Activated CD8-positive, alpha-beta memory T cell treated with anti-CD3 and anti-CD28 coated beads for 48 hours (primary cell): ENCODE measurements around the gene UBC.

Source experiments
- DNase-seq, 3 experiments: peaks; one replicate each; pipeline ENCODE4 v3.0.0-alpha.2; 2020; ENCODE audit warnings: low read depth in 2 of 3, low spot score in 2 of 3

Gene UBC

DNA sequence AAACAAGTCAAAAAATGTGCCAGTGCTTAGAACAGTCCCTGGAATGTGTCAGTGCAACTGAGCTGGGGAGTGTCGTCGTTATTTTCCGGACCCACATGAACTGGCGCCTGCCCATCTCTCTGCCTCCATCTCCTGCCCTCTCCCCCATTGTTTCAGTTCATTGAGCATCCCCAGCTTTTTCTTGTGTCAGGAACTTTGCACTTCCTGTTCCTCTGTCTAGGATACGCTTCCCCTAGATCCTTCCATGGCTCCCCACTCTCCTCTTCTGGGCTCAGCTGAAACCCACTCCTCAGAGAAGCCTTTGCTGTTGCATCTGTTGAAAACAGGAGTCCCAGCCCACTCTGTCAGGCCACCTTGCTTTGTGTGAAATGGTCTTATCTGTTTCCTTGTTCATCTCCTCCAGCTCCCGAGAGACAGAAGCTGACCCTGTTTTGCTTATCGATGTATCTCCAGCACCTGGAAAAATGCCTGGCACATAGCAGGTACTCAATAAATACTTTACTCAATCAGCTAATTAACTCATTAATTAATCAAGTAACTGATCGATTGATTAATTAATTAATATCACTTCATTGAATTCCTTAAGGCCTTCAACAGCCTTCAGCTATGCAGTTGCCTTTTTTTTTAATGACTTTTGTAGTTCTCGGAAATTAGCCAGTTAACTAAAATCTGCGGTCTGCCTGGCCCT, 48.1 kb downstream of the UBC start:
- no peak for DNase-seq

DNA sequence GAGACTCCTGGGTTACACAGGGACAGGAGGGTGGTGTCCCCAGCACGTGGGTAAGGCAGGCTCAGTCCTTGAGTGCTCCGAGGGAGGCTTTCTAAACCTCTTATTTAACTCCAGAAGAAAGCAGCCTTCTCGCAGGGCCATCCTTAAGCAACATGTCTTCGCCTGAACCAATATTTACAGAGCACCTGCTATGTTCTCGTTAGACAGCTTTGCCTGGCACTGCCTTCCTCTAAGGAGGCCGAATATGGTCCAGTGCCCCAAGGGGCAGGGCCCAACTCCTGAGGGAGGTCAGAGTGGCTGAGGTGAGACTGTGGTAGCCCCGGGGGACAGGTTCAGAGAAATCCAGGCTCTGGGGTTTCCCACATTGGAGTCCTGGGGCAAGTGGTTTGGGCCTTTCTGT, 48.7 kb downstream of the UBC start:
- no peak for DNase-seq

DNA sequence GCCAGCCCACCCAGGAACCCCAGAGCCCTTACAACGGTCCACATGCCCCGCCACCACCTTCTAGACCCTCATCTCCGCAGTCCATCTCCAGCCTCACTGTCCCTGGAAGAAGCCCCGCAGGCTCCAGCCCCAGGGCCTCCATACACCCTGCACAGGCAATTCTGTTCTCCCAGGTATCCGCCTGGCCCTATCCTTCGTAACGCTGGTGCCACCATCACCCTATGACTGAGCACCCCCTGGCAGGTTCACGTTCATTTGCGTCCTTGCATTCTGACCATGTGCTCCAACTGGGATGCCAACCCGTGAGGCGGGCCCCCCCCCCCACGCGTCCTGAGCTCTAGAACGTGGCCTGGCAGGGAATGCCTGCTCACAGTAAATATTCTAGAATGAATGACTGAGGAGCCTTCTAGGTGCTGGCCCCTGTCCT, 50.1 kb downstream of the UBC start:
- DNase-seq = no peak

DNA sequence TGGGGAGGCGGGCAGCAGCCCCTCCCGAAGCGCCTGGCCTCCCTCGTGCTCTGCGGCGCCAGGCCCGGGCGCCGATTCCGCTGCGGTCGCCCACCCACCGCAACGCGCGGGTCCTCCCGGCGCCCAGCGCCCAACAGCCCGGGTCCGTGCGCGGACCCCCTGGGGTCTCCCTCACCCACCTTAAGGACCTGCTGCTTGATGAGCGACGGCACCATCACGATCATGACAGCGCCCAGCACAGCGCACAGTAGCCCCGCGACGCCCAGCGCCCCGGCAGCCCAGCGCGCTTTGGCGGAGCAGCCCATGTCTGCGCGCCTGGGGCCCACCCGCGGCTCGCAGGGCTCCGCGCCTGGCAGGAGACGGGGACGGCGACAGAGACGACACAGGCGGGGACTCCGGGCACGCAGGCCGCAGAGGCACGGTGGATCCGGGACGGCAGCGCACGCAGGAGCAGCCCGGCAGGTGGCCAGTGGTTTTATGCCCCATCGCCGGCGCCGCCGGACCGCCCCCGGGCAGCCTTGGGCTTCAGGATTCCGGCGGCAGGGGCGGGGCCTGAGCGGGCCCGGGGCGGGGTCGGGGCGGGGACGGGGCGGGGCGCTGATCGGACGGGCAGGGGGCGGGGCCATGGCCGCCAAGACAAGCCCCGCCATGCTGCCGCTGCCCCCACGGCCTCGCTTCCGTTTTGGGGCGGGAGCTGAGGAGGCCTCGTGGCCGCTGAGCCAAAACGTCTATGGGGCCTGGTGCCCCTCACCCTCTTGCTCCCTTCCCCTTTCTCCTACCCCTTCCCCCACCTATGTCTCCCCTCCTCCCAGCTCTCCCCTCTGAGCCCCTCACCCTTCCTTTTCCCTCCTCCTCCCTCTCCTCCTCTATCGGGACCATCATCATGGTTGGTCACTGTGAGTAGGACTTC, 50.8 kb downstream of the UBC start, which contains the start of gene SCARB1:
TSS of gene SCARB1 (minus strand) at position 449 of the 910 bp plus-strand sequence. CDS start at position 305, 144 bp downstream.
- peak; percentile 66 to 75 (median 68) for DNase-seq

DNA sequence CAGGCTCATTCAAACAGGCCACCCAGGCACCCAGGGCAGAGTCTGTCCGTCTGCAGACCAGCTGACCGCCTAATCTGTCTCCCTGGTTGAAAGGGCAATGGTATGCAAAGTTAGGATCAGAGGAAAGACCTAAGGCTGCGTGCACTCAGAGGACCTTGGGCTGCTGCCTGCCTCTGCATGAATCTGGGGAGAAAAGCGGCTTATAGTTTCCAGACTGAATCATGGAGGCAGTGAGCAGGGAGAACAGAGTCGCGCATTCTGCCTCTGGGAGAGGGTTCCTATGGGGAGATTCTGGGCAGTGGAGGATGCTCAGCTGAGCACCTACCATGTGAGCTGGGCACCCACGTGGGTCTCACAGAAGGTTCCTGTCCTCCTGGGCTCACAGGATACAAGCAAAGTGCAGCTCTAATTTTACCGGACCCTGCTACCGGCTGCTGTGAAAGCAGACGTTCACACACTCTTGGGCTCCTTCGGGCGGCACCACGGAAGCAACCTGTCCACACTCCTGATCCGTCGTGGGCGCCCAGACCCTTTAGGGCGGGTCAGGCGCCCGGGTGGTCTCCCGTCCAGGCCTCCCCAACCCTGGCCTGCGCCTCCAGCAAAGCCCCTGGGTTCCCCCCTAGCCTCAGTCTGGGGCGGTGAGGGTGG, 51.6 kb downstream of the UBC start:
- DNase-seq = peak in 1 of 3 experiments; percentile 9

DNA sequence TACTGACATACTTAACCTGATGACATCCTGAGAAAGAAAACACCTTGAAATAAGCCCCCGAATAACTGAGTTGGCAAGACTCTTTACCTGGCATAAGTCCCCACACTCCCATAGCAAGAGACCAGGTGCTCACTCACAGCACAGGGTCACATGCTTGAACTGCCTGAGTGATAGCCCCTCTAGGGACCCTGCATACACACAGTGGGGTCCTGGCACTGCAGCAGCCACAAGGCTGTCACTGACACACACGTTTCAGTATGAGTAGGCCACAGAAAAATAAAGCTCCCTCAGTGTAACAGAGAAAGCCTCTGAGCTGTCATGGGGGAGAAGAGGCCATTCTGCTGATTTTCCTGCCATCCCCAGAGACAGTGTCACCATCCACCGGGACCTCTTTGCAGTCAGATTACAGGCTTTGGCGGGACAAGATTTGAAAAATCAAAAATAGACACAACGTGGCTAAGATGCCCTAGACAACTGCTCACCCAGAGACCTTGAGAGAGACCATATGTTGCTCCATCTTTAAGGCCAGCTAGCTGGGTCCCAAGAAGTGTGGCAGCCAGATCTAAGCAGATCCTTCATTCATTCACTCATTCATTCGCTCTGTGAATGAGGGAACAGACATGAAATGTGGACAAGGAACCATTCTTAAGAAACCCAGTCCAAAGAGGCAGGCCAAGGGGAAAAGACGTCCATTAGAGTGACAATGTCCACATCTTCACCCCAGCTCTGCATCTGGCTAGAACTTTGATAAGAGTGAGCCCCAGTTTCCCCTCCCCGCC, 52.4 kb downstream of the UBC start:
- no peak for DNase-seq
